ENCODE measurements around the gene PHKA2. TPM values are rescaled to one million over a fixed set of nuclear protein-coding genes. Genes with fewer than 3 reads are reported as not detected.

Gene PHKA2
- total and polyA plus RNA-seq, 4 donors, result 14.2 to 34.3 (median 22.8) TPM

DNA sequence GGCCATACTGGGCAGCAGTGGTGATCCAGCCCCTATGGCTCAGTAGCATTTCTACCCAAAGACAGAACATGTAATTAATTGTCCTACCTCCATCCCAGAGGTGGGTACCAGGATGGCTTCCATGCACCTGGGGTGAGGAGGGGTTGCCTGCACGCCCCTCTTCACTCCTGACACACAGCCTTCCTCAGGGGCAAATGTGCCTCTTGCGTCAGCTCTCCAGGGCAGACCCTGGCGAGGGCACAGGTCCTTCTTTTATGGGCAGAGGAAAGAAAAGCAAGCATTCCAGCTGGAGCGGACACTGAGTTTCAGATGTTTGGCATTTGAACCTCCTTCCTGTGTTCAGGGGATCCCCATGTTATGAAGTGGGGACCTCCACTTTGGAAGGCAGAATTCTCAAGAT, 95.6 kb downstream of the PHKA2 start:
- TF ChIP-seq, protein P1, sequence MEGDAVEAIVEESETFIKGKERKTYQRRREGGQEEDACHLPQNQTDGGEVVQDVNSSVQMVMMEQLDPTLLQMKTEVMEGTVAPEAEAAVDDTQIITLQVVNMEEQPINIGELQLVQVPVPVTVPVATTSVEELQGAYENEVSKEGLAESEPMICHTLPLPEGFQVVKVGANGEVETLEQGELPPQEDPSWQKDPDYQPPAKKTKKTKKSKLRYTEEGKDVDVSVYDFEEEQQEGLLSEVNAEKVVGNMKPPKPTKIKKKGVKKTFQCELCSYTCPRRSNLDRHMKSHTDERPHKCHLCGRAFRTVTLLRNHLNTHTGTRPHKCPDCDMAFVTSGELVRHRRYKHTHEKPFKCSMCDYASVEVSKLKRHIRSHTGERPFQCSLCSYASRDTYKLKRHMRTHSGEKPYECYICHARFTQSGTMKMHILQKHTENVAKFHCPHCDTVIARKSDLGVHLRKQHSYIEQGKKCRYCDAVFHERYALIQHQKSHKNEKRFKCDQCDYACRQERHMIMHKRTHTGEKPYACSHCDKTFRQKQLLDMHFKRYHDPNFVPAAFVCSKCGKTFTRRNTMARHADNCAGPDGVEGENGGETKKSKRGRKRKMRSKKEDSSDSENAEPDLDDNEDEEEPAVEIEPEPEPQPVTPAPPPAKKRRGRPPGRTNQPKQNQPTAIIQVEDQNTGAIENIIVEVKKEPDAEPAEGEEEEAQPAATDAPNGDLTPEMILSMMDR (IDR thresholded peaks at IDR 0.05; ENCODE audit: control extremely low read depth, extremely low read depth), result no peak
- H3K27ac ChIP-seq (ENCODE audit: low read depth in 1 of 2, low read length in 1 of 2), result no peak overlapping the region
- H3K27me3 ChIP-seq (ENCODE audit: control insufficient read depth in 3 of 3, insufficient read depth in 3 of 3, low read length in 2 of 3), result no peaks in the 10 kb centered on the region
- WGBS, 2 donors, result 80 to 83% methylated on average over 4 of the region's 4 CpGs
- H3K36me3 ChIP-seq (ENCODE audit: control insufficient read depth in 4 of 4, insufficient read depth in 4 of 4, low read length in 4 of 4), result no peaks in the 10 kb centered on the region
- no peak overlapping the region for H3K9ac ChIP-seq (ENCODE audit: insufficient read depth in 1 of 2, low read length in 2 of 2)
- no peak overlapping the region for H3K4me3 ChIP-seq
- ATAC-seq (ENCODE audit: insufficient read depth, low FRiP score), result no peak
- no peaks in the 10 kb centered on the region for H3K9me3 ChIP-seq (ENCODE audit: control insufficient read depth in 4 of 4, insufficient read depth in 3 of 4, low read length in 3 of 4)
- H3K4me1 ChIP-seq (ENCODE audit: control insufficient read depth in 5 of 5, insufficient read depth in 5 of 5, low read length in 5 of 5), result peaks cover 0 to 28% (median 5%) of the 10 kb centered on the region in 5 donors
- DNase-seq, result no peak

GRCh38 chrX:18887825-18888212, 96.1 kb downstream of the PHKA2 start:
- TF ChIP-seq, protein P1 (IDR thresholded peaks at IDR 0.05; ENCODE audit: control extremely low read depth, extremely low read depth), result no peak
- peak; percentile 48 to 90 (median 83) for DNase-seq
- peaks cover 0 to 2% (median 0%) of the 10 kb centered on the region in 3 donors for H3K27me3 ChIP-seq (ENCODE audit: control insufficient read depth in 3 of 3, insufficient read depth in 3 of 3, low read length in 2 of 3)
- H3K9ac ChIP-seq (ENCODE audit: insufficient read depth in 1 of 2, low read length in 2 of 2), result no peak overlapping the region
- H3K4me3 ChIP-seq, result peak overlapping the region; percentile 3
- H3K36me3 ChIP-seq (ENCODE audit: control insufficient read depth in 4 of 4, insufficient read depth in 4 of 4, low read length in 4 of 4), result no peaks in the 10 kb centered on the region
- H3K4me1 ChIP-seq (ENCODE audit: control insufficient read depth in 5 of 5, insufficient read depth in 5 of 5, low read length in 5 of 5), result peaks cover 0 to 28% (median 5%) of the 10 kb centered on the region in 5 donors
- H3K9me3 ChIP-seq (ENCODE audit: control insufficient read depth in 4 of 4, insufficient read depth in 3 of 4, low read length in 3 of 4), result no peaks in the 10 kb centered on the region
- H3K27ac ChIP-seq (ENCODE audit: low read depth in 1 of 2, low read length in 1 of 2), result peak overlapping the region; percentile 83 to 88
- WGBS, 2 donors, result 11 to 21% methylated on average over 6 of the region's 6 CpGs
- ATAC-seq (ENCODE audit: insufficient read depth, low FRiP score), result no peak

DNA sequence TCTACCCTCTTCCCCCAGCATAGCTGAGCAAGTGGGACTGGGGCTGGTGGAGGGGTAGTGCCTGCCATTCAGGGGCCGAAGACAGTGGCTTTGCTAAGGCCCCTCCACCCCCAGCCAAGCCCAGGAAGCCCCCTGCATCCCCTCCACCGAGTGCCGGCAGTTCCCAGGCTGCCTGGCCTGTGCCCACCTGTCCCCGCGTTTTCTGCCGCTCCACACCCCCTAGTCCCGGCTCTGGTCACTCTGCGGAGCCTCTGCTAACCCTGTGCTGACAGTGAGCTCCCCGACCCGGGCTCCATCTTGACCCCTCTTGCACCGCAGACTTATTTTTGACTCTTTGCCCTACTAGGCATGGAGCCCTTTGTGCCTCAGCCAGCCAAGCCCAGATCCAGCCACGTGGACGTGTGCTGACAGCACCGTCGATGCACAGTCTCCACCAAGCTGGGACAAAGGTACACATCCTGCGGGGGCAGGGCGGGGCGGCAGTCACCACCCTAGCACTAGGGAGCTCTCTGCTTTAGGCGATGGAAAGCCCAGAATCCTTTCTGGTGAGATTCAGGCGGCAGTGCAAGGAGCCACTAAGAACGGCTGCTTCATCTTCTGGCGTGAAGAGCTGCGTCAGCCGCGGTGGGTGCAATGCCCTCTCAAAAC, 96.6 kb downstream of the PHKA2 start:
- DNase-seq, result no peak
- Histone ChIP-seq H3K4me1 (ENCODE audit: control insufficient read depth in 5 of 5, insufficient read depth in 5 of 5, low read length in 5 of 5) (peaks cover 0 to 28% (median 5%) of the 10 kb centered on the region in 5 donors), H3K9me3 (ENCODE audit: control insufficient read depth in 4 of 4, insufficient read depth in 3 of 4, low read length in 3 of 4) (peaks cover 0 to 3% (median 2%) of the 10 kb centered on the region in 4 donors), H3K4me3 (peak overlapping the region; percentile 3), H3K9ac (ENCODE audit: insufficient read depth in 1 of 2, low read length in 2 of 2) (no peak overlapping the region), H3K36me3 (ENCODE audit: control insufficient read depth in 4 of 4, insufficient read depth in 4 of 4, low read length in 4 of 4) (no peaks in the 10 kb centered on the region), H3K27me3 (ENCODE audit: control insufficient read depth in 3 of 3, insufficient read depth in 3 of 3, low read length in 2 of 3) (peaks cover 0 to 2% (median 0%) of the 10 kb centered on the region in 3 donors), H3K27ac (ENCODE audit: low read depth in 1 of 2, low read length in 1 of 2) (peak overlapping the region; percentile 83 to 88)
- no peak for ATAC-seq (ENCODE audit: insufficient read depth, low FRiP score)
- 19 to 46% methylated on average over 20 to 25 of the region's 25 CpGs for WGBS, 2 donors
- TF ChIP-seq, protein P1 (IDR thresholded peaks at IDR 0.05; ENCODE audit: control extremely low read depth, extremely low read depth), result no peak

All from lung (tissue), 12 donors.